ENCODE data around the gene TSPAN9. TPM values are rescaled to one million over a fixed set of nuclear protein-coding genes. Genes with fewer than 3 reads are reported as not detected.

Gene TSPAN9
- total RNA-seq, 1 donor from 2014 or later: 193 TPM

GRCh38 chr12:3218228-3219171 is 141.3 kb downstream of the TSPAN9 start:
- intact Hi-C loops (cut with DNase I): no loop called here
- ATAC-seq: peak; percentile 88
- peak; percentile 93 for DNase-seq (ENCODE audit: missing footprints)

GRCh38 chr12:3219233-3219632 is 142.1 kb downstream of the TSPAN9 start:
- DNase-seq (ENCODE audit: missing footprints) (no peak), ATAC-seq (no peak)
- intact Hi-C loops (cut with DNase I): no loop called here

- peak; percentile 61 for DNase-seq (ENCODE audit: missing footprints)
Measured at GRCh38 chr12:3220382-3221321, 143.5 kb downstream of the TSPAN9 start.

GRCh38 chr12:3222306-3222705 is 145.1 kb downstream of the TSPAN9 start:
- ATAC-seq (no peak), DNase-seq (ENCODE audit: missing footprints) (peak; percentile 55)
- intact Hi-C loops (cut with DNase I): no loop called here

More at GRCh38 chr12:3220382-3221321, 143.5 kb downstream of the TSPAN9 start:
- intact Hi-C loops (cut with DNase I): loop anchor here (2.0 kb wide), 1 partner anchor 14 kb away; no protein-coding TSS in a partner anchor
- no peak for ATAC-seq

- no peak for ATAC-seq
- intact Hi-C loops (cut with DNase I): no loop called here
- DNase-seq (ENCODE audit: missing footprints): peak; percentile 11
Measured at GRCh38 chr12:3222979-3223378, 145.8 kb downstream of the TSPAN9 start.

GRCh38 chr12:3223601-3224529 is 146.7 kb downstream of the TSPAN9 start:
- DNase-seq (ENCODE audit: missing footprints) (peak; percentile 58), ATAC-seq (no peak)
- intact Hi-C loops (cut with DNase I): no loop called here

- DNase-seq (ENCODE audit: missing footprints) (peak; percentile 58), ATAC-seq (no peak)
- intact Hi-C loops (cut with DNase I): no loop called here
Measured at GRCh38 chr12:3224530-3224903, 147.3 kb downstream of the TSPAN9 start.

- DNase-seq (ENCODE audit: missing footprints): peak; percentile 42
- ATAC-seq: peak; percentile 18
Measured at GRCh38 chr12:3225154-3225795, 148.1 kb downstream of the TSPAN9 start.

GRCh38 chr12:3225796-3226180 is 148.6 kb downstream of the TSPAN9 start:
- intact Hi-C loops (cut with DNase I): no loop called here
- DNase-seq (ENCODE audit: missing footprints): peak; percentile 26
- no peak for ATAC-seq

More at GRCh38 chr12:3225154-3225795, 148.1 kb downstream of the TSPAN9 start:
- intact Hi-C loops (cut with DNase I): no loop called here

GRCh38 chr12:3226264-3226663 is 149.1 kb downstream of the TSPAN9 start:
- ATAC-seq (no peak), DNase-seq (ENCODE audit: missing footprints) (no peak)
- intact Hi-C loops (cut with DNase I): no loop called here

GRCh38 chr12:3227076-3227975 is 150.1 kb downstream of the TSPAN9 start:
- DNase-seq (ENCODE audit: missing footprints): peak; percentile 42
- ATAC-seq: no peak
- intact Hi-C loops (cut with DNase I): no loop called here

GRCh38 chr12:3228552-3228951 is 151.4 kb downstream of the TSPAN9 start:
- DNase-seq (ENCODE audit: missing footprints): peak; percentile 22
- intact Hi-C loops (cut with DNase I): no loop called here
- ATAC-seq: no peak

GRCh38 chr12:3229577-3229976 is 152.4 kb downstream of the TSPAN9 start:
- DNase-seq (ENCODE audit: missing footprints) (peak; percentile 53), ATAC-seq (no peak)

GRCh38 chr12:3230758-3231375 is 153.7 kb downstream of the TSPAN9 start:
- DNase-seq (ENCODE audit: missing footprints) (no peak), ATAC-seq (peak; percentile 45)
- intact Hi-C loops (cut with DNase I): no loop called here

More at GRCh38 chr12:3229577-3229976, 152.4 kb downstream of the TSPAN9 start:
- intact Hi-C loops (cut with DNase I): no loop called here

- DNase-seq (ENCODE audit: missing footprints): no peak
- peak; percentile 27 for ATAC-seq
- intact Hi-C loops (cut with DNase I): no loop called here
Measured at GRCh38 chr12:3231399-3231876, 154.3 kb downstream of the TSPAN9 start.

GRCh38 chr12:3233797-3234196 is 156.6 kb downstream of the TSPAN9 start:
- intact Hi-C loops (cut with DNase I): no loop called here
- DNase-seq (ENCODE audit: missing footprints): peak; percentile 2
- no peak for ATAC-seq

Data from Right ventricle myocardium inferior (tissue), 1 donor.